ENCODE results near the gene TGDS. TPM values are rescaled to one million over a fixed set of nuclear protein-coding genes. Genes with fewer than 3 reads are reported as not detected.

Gene TGDS
- total and polyA plus RNA-seq, 5 experiments from 2014 or later: 8.5 to 16.7 (median 14.4) TPM

- no peak for ATAC-seq
- H3K27ac Mint-ChIP-seq: peak overlapping the region in 9 of 10 donors; percentile 91 to 96 (median 94)
- DNase-seq: peak in 1 of 10 donors; percentile 63
- no peaks in the 10 kb centered on the region for H3K27me3 Mint-ChIP-seq
- peaks cover 20 to 49% (median 38%) of the 10 kb centered on the region in 4 donors for H3K4me1 Mint-ChIP-seq
- POLR2A ChIA-PET: interaction anchor here (0.9 to 3.4 kb wide), 7 partner anchors 9 to 90 kb away, joined by 3 to 62 read pairs (median 3); no protein-coding TSS in a partner anchor
- no peaks in the 10 kb centered on the region for H3K9me3 Mint-ChIP-seq
- H3K36me3 Mint-ChIP-seq: peaks cover 0 to 18% (median 12%) of the 10 kb centered on the region in 3 donors
- H3K4me3 Mint-ChIP-seq: peak overlapping the region; percentile 89 to 98 (median 94)
Measured at GRCh38 chr13:94596575-94596971, 621 bp upstream of the TGDS start.

- H3K4me1 Mint-ChIP-seq: peaks cover 18 to 48% (median 37%) of the 10 kb centered on the region in 4 donors
Measured at GRCh38 chr13:94595001-94595949, 677 bp downstream of the TGDS start.

GRCh38 chr13:94590744-94591143 is 5.2 kb downstream of the TGDS start:
- no peak for ATAC-seq
- Mint-ChIP-seq H3K9me3 (no peaks in the 10 kb centered on the region), H3K27me3 (no peaks in the 10 kb centered on the region), H3K4me3 (no peak overlapping the region), H3K4me1 (peaks cover 22 to 61% (median 52%) of the 10 kb centered on the region in 4 donors), H3K36me3 (peaks cover 4 to 66% (median 21%) of the 10 kb centered on the region in 3 donors), H3K27ac (no peak overlapping the region)
- POLR2A ChIA-PET: no interaction called here
- no peak for DNase-seq

More at GRCh38 chr13:94595001-94595949, 677 bp downstream of the TGDS start:
- Mint-ChIP-seq H3K36me3 (peaks cover 0 to 28% (median 14%) of the 10 kb centered on the region in 3 donors), H3K4me3 (peak overlapping the region; percentile 89 to 98 (median 94)), H3K27me3 (no peaks in the 10 kb centered on the region), H3K27ac (peak overlapping the region; percentile 91 to 96 (median 94)), H3K9me3 (no peaks in the 10 kb centered on the region)
- peak in 3 of 10 donors; percentile 5 to 29 (median 9) for DNase-seq
- POLR2A ChIA-PET: interaction anchor here (0.6 to 3.4 kb wide), 10 partner anchors 10 to 678 kb away, joined by 3 to 62 read pairs (median 3); no protein-coding TSS in a partner anchor
- peak; percentile 52 to 59 for ATAC-seq

DNA sequence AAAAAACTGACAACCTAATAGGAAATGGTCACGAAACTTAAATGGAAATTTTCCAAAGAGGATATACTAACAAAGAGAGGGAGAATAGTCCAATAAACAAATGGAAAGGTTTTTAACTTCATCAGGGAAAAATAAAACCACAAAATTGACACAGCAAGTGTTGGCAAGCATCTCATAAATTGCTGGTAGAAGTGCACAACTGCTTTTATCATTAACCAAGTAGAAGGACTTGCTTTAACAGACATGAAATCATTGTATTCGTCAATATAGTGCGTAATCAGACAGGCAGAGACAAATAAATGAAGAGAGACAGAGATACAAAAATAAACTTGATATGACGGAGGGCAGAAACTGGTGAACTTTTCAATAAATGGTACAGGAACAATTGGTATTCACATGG is 7.4 kb downstream of the TGDS start:
- peaks cover 11 to 47% (median 39%) of the 10 kb centered on the region in 4 donors for H3K4me1 Mint-ChIP-seq
- ATAC-seq (no peak), DNase-seq (no peak)
- H3K9me3 Mint-ChIP-seq: no peaks in the 10 kb centered on the region
- peaks cover 4 to 81% (median 24%) of the 10 kb centered on the region in 3 donors for H3K36me3 Mint-ChIP-seq
- peak overlapping the region in 1 of 10 donors; percentile 2 for H3K4me3 Mint-ChIP-seq
- H3K27me3 Mint-ChIP-seq: no peaks in the 10 kb centered on the region
- POLR2A ChIA-PET: no interaction called here
- H3K27ac Mint-ChIP-seq: peak overlapping the region in 3 of 10 donors; percentile 2 to 68 (median 49)

GRCh38 chr13:94586371-94586770 is 9.6 kb downstream of the TGDS start:
- Mint-ChIP-seq H3K4me1 (peaks cover 11 to 38% (median 34%) of the 10 kb centered on the region in 4 donors), H3K4me3 (no peak overlapping the region), H3K36me3 (peaks cover 15 to 87% (median 29%) of the 10 kb centered on the region in 3 donors), H3K27ac (no peak overlapping the region), H3K27me3 (no peaks in the 10 kb centered on the region), H3K9me3 (no peaks in the 10 kb centered on the region)
- POLR2A ChIA-PET: no interaction called here
- ATAC-seq (no peak), DNase-seq (no peak)

DNA sequence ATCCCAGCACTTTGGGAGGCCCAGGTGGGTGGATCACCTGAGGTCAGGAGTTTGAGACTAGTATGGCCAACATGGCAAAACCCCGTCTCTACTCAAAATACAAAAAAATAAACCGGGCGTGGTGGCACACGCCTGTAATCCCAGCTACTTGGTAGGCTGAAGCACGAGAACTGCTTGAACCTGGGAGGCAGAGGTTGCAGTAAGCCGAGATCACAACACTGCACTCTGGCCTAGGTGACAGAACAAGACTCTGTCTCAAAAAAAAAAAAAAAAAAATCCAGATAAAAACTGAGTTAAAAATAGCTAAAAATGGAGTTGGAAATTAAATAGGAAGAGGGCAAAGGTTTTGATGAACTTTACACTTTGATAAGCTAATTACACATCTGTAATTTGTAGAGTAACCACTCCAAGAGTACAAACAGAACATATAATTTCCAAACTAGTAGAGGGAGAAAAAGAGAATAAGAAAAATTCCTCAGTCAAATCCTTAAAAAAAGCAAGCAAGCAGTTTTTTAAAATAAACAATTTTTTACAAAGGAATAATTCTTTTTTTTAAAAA is 10.3 kb downstream of the TGDS start:
- Mint-ChIP-seq H3K36me3 (peaks cover 19 to 86% (median 33%) of the 10 kb centered on the region in 3 donors), H3K4me1 (peaks cover 13 to 37% (median 28%) of the 10 kb centered on the region in 4 donors), H3K27ac (no peak overlapping the region), H3K9me3 (no peaks in the 10 kb centered on the region), H3K27me3 (no peaks in the 10 kb centered on the region), H3K4me3 (no peak overlapping the region)
- no peak for DNase-seq
- no peak for ATAC-seq
- POLR2A ChIA-PET: interaction anchor here (0.9 kb wide), 1 partner anchor 10 kb away, joined by 3 read pairs; the partner anchor contains the start of gene TGDS

GRCh38 chr13:94583926-94584325 is 12.0 kb downstream of the TGDS start:
- Mint-ChIP-seq H3K9me3 (no peaks in the 10 kb centered on the region), H3K27me3 (no peaks in the 10 kb centered on the region), H3K4me1 (peaks cover 12 to 26% (median 19%) of the 10 kb centered on the region in 4 donors), H3K4me3 (no peak overlapping the region), H3K27ac (no peak overlapping the region), H3K36me3 (peaks cover 28 to 91% (median 38%) of the 10 kb centered on the region in 3 donors)
- no peak for DNase-seq
- no peak for ATAC-seq
- POLR2A ChIA-PET: no interaction called here

DNA sequence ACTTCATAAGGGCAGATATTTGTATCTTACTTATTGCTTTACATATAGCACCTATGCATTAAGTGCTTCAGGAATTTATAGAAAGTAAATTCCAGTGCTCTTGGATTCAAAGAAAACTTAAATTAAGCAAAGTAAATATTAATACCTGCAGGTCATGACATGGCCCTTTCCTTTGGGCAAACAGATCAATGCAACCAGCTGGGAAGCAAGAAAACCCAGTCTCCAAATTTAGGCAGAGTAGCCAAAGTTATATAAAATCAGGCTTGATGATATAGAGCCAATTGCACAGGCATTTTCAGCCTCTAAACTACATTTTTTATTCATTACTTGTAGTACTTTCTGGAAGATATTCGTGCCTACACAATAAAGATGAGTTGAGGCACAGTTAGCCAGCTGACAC is 16.9 kb downstream of the TGDS start:
- POLR2A ChIA-PET: interaction anchor here (1.0 to 1.2 kb wide), 2 partner anchors 17 to 18 kb away, joined by 3 to 4 read pairs; partner anchors contain the start of gene TGDS
- no peak for ATAC-seq
- H3K27ac Mint-ChIP-seq: no peak overlapping the region
- DNase-seq: no peak
- peaks cover 29 to 77% (median 41%) of the 10 kb centered on the region in 3 donors for H3K36me3 Mint-ChIP-seq
- H3K4me1 Mint-ChIP-seq: peaks cover 2 to 3% (median 2%) of the 10 kb centered on the region in 4 donors
- no peaks in the 10 kb centered on the region for H3K27me3 Mint-ChIP-seq
- no peak overlapping the region for H3K4me3 Mint-ChIP-seq
- no peaks in the 10 kb centered on the region for H3K9me3 Mint-ChIP-seq

- Mint-ChIP-seq H3K27me3 (no peaks in the 10 kb centered on the region), H3K4me1 (peaks cover 0 to 8% (median 0%) of the 10 kb centered on the region in 4 donors), H3K9me3 (no peaks in the 10 kb centered on the region), H3K4me3 (no peak overlapping the region), H3K36me3 (peaks cover 22 to 63% (median 39%) of the 10 kb centered on the region in 3 donors), H3K27ac (peak overlapping the region in 4 of 10 donors; percentile 22 to 71 (median 64))
- ATAC-seq (no peak), DNase-seq (no peak)
- POLR2A ChIA-PET: no interaction called here
Measured at GRCh38 chr13:94569615-94570014, 26.3 kb downstream of the TGDS start.

GRCh38 chr13:94568443-94568842 is 27.5 kb downstream of the TGDS start:
- DNase-seq (no peak), ATAC-seq (no peak)
- no peak overlapping the region for H3K4me3 Mint-ChIP-seq
- POLR2A ChIA-PET: no interaction called here
- peaks cover 19 to 54% (median 34%) of the 10 kb centered on the region in 3 donors for H3K36me3 Mint-ChIP-seq
- H3K4me1 Mint-ChIP-seq: peaks cover 0 to 8% (median 0%) of the 10 kb centered on the region in 4 donors
- H3K27me3 Mint-ChIP-seq: no peaks in the 10 kb centered on the region
- H3K9me3 Mint-ChIP-seq: no peaks in the 10 kb centered on the region
- no peak overlapping the region for H3K27ac Mint-ChIP-seq

DNA sequence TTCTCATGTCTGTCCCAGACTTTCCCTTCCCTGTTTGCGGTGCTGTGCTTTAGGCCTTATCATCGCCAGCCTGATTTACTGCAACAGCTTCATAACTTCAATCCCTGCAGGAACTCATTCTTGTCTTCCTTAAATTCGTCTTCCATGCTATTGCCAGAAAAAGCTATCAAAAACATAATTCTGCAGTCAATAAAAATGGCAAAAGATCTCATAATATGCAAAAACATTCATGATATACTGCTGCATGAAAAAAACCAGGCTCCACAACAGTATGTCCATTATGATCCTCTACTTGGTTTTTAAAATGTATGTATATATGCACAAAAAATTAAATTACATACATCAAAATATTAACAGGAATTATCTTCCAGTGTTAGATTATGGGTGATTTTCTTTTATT is 28.4 kb downstream of the TGDS start:
- Mint-ChIP-seq H3K9me3 (no peaks in the 10 kb centered on the region), H3K36me3 (peaks cover 12 to 52% (median 33%) of the 10 kb centered on the region in 3 donors), H3K4me1 (peaks cover 0 to 8% (median 0%) of the 10 kb centered on the region in 4 donors), H3K27ac (peak overlapping the region in 1 of 10 donors; percentile 4), H3K27me3 (no peaks in the 10 kb centered on the region), H3K4me3 (no peak overlapping the region)
- POLR2A ChIA-PET: interaction anchor here (0.9 kb wide), 1 partner anchor 18 kb away, joined by 3 read pairs; no protein-coding TSS in a partner anchor
- DNase-seq: no peak
- ATAC-seq: no peak

GRCh38 chr13:94561126-94561525 is 34.8 kb downstream of the TGDS start:
- Mint-ChIP-seq H3K36me3 (peaks cover 0 to 13% (median 9%) of the 10 kb centered on the region in 3 donors), H3K27ac (peak overlapping the region in 3 of 10 donors; percentile 47 to 84 (median 52)), H3K4me3 (no peak overlapping the region), H3K4me1 (peaks cover 8 to 30% (median 18%) of the 10 kb centered on the region in 4 donors), H3K9me3 (no peaks in the 10 kb centered on the region), H3K27me3 (no peaks in the 10 kb centered on the region)
- no peak for DNase-seq
- POLR2A ChIA-PET: interaction anchor here (0.6 to 2.1 kb wide), 4 partner anchors 11 to 588 kb away, joined by 3 to 17 read pairs (median 4); partner anchors contain the start of gene TGDS
- ATAC-seq: no peak

Data from naive thymus-derived CD8-positive, alpha-beta T cell (primary cell).